ENCODE data around the gene ARHGEF7. TPM values are rescaled to one million over a fixed set of nuclear protein-coding genes. Genes with fewer than 3 reads are reported as not detected.

Gene ARHGEF7
- total RNA-seq, 4 donors from 2014 or later, result 64.2 to 127 (median 88.2) TPM

GRCh38 chr13:111090169-111090568, 24.9 kb upstream of the ARHGEF7 start:
- DNase-seq, result no peak
- no peak overlapping the region for H3K27ac ChIP-seq
- H3K9me3 ChIP-seq, result no peaks in the 10 kb centered on the region
- peaks cover 0 to 2% of the 10 kb centered on the region in 2 donors for H3K4me1 ChIP-seq
- TF ChIP-seq CTCF (IDR thresholded peaks at IDR 0.05), result no peak
- TF ChIP-seq POLR2A (IDR thresholded peaks at IDR 0.05), result no peak
- H3K4me3 ChIP-seq (replicated peaks in 1 of 3), result no peak overlapping the region
- intact Hi-C loops (cut with DNase I), result no loop called here
- no peaks in the 10 kb centered on the region for H3K36me3 ChIP-seq
- H3K27me3 ChIP-seq, result no peaks in the 10 kb centered on the region
- WGBS, 2 donors, result 88 to 89% methylated on average over 7 of the region's 7 CpGs

DNA sequence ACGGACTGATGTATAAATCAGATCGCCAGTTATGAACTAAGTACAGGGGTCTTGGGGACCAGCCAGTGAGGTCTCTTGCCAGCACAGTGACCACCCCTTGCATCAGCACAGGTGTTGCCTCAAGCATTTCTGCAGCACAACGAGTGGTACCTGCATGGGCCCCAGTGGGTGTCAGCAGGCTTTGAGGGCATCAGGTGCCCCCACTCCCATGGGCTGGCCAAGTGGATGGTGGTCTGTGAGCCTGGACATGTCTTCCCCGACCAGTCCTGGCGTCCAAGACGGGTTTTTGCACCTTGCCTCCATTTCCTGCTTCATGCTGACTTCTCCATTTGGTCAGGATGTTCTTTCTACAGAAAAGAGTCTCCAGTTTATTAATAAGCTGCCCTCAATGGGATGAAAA, 22.4 kb upstream of the ARHGEF7 start:
- no peaks in the 10 kb centered on the region for H3K27me3 ChIP-seq
- 80 to 81% methylated on average over 5 to 6 of the region's 6 CpGs for WGBS, 2 donors
- H3K4me1 ChIP-seq, result peaks cover 0 to 3% of the 10 kb centered on the region in 2 donors
- intact Hi-C loops (cut with DNase I), result no loop called here
- H3K27ac ChIP-seq, result no peak overlapping the region
- H3K9me3 ChIP-seq, result no peaks in the 10 kb centered on the region
- no peak overlapping the region for H3K4me3 ChIP-seq (replicated peaks in 1 of 3)
- DNase-seq, result no peak
- TF ChIP-seq CTCF (IDR thresholded peaks at IDR 0.05) (no peak), POLR2A (IDR thresholded peaks at IDR 0.05) (no peak)
- no peaks in the 10 kb centered on the region for H3K36me3 ChIP-seq

DNA sequence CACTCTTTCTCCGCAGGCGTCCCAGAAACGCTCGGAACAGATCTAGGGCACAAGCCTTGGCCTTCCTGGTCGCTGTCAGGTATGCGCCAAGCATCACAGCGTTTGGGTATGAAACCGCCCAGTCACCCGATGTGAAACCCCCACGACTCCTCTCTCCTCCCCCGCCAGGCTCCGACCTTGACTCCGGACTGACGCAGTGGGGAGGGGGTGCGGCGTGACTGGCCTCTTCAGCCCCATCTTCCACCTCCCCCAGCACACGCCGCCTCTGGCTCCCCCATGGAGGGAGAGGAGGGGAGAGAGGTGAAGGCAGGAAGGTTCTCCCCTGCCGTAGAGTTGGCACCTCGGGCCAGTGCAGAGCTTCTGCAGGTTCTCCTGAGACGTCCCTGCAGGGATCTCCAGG, 22.0 kb upstream of the ARHGEF7 start:
- no peaks in the 10 kb centered on the region for H3K36me3 ChIP-seq
- DNase-seq, result no peak
- no peak overlapping the region for H3K27ac ChIP-seq
- TF ChIP-seq CTCF (IDR thresholded peaks at IDR 0.05), result no peak
- no peak for TF ChIP-seq POLR2A (IDR thresholded peaks at IDR 0.05)
- no peaks in the 10 kb centered on the region for H3K9me3 ChIP-seq
- no peak overlapping the region for H3K4me3 ChIP-seq (replicated peaks in 1 of 3)
- peaks cover 0 to 3% of the 10 kb centered on the region in 2 donors for H3K4me1 ChIP-seq
- H3K27me3 ChIP-seq, result no peaks in the 10 kb centered on the region
- intact Hi-C loops (cut with DNase I), result no loop called here
- WGBS, 2 donors, result 91 to 93% methylated on average over 21 of the region's 21 CpGs

- H3K4me1 ChIP-seq, result peaks cover 0 to 3% of the 10 kb centered on the region in 2 donors
- TF ChIP-seq POLR2A (IDR thresholded peaks at IDR 0.05), result no peak
- TF ChIP-seq CTCF (IDR thresholded peaks at IDR 0.05), result no peak
- H3K4me3 ChIP-seq (replicated peaks in 1 of 3), result no peak overlapping the region
- H3K9me3 ChIP-seq, result no peaks in the 10 kb centered on the region
- no peak overlapping the region for H3K27ac ChIP-seq
- no peak for DNase-seq
- no peaks in the 10 kb centered on the region for H3K27me3 ChIP-seq
- no peaks in the 10 kb centered on the region for H3K36me3 ChIP-seq
- intact Hi-C loops (cut with DNase I), result no loop called here
- WGBS, 2 donors, result 79 to 81% methylated on average over 9 of the region's 9 CpGs
Measured at GRCh38 chr13:111093634-111094033, 21.5 kb upstream of the ARHGEF7 start.

DNA sequence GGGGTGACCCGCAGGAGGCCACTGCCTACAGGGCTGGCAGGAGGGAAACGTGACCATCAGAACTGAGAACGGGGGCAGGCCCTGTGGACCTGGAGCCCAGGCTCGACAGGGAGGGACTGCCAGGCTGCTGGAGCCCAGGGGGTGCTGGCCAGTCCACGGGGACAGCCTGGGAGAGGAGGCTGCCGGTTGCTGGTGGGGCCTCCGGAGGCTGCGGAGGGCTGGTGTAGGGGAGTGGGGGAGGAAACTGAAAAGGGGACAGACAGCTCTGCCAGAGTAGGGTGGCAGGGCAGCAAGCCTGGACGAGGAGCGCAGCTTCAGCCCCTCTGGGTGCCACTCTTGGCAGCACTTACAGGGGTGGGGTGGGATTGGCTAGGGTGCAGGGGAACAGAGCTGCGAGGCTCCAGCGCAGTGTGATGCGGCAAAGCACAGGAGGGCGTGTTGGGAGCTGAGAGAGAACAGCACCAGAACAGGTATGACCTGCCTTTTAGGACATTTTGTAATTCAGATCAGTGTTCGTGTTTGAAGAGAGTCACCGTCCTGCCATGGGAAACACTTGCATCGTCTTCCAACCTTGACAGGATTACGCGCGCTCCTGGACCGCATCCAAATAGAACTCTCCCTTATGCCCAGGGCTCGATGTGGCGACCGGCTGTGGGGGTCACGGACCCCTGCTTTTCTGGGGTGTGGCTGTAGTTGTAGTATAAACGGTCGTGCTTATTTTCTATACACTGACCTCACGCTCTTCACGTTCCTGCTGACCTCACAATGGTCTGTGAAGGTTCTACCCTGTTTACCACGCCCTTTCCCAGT, 19.9 kb upstream of the ARHGEF7 start:
- TF ChIP-seq POLR2A (IDR thresholded peaks at IDR 0.05) (no peak), CTCF (IDR thresholded peaks at IDR 0.05) (no peak)
- 43 to 44% methylated on average over 27 to 28 of the region's 30 CpGs for WGBS, 2 donors
- H3K27me3 ChIP-seq, result no peaks in the 10 kb centered on the region
- intact Hi-C loops (cut with DNase I), result no loop called here
- peak; percentile 69 to 77 for DNase-seq
- H3K9me3 ChIP-seq, result no peaks in the 10 kb centered on the region
- H3K4me3 ChIP-seq (replicated peaks in 1 of 3), result no peak overlapping the region
- peaks cover 0 to 3% of the 10 kb centered on the region in 2 donors for H3K4me1 ChIP-seq
- no peaks in the 10 kb centered on the region for H3K36me3 ChIP-seq
- no peak overlapping the region for H3K27ac ChIP-seq

All from thyroid gland (tissue), 4 donors.